Measurements from ENCODE around the gene LRMDA.

Gene LRMDA

GRCh38 chr10:75403144-75403938 lies 28.1 kb upstream of the LRMDA start:
- DNase-seq (ENCODE audit: low read depth): peak; percentile 28
- peak overlapping the region; percentile 99 for H3K4me3 ChIP-seq (ENCODE audit: low read length)
- no peak for TF ChIP-seq CTCF (conservative IDR thresholded peaks at IDR 0.05; ENCODE audit: low read length)

DNA sequence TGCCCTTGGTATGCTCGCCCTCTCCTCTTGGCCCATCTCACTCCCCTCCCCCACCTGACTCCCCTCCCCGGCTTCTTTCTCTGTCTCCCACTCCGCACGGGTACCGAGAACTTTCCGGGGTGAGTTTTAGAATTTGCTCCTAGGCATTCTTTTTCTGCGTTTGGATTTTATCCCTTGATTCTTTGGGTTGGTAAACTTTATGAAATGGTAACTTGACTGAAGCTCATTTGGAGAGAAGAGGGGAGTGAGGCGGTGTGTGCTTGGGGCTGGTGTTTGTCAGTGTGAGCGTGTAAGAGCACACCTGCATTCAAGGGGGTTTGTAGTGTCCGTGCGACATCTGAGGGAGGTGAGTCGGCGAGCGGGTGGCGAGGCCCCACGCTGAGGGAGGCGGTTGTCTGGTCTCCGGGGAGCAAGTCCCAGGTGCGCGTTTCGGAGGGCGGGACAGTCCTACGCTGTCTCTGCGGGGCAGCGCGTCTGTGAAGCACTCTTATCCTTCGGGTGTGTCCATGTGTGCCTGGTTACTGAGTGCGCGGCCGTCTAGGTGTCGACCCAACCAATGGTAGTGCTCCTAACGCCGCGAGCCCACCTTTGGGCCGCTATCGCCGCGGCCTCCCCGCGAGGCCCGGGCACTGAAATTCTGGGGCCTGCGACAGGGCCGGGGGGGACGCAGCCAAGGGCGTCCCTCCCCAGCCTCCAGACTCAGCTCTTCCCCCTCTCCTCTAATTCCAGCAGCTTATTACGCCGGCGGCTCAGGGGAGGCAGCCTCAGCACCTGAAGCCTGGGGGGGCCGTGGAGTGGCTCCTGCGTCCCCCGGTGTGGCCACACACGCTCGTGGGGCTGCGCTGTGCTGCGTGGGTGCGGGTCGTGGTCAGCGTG lies 27.2 kb upstream of the LRMDA start:
- no peak for DNase-seq (ENCODE audit: low read depth)
- peak overlapping the region; percentile 99 for H3K4me3 ChIP-seq (ENCODE audit: low read length)
- TF ChIP-seq CTCF (conservative IDR thresholded peaks at IDR 0.05; ENCODE audit: low read length): no peak

GRCh38 chr10:75404815-75405597 lies 26.4 kb upstream of the LRMDA start:
- DNase-seq (ENCODE audit: low read depth): no peak
- H3K4me3 ChIP-seq (ENCODE audit: low read length): peak overlapping the region; percentile 99
- TF ChIP-seq CTCF (conservative IDR thresholded peaks at IDR 0.05; ENCODE audit: low read length): no peak

DNA sequence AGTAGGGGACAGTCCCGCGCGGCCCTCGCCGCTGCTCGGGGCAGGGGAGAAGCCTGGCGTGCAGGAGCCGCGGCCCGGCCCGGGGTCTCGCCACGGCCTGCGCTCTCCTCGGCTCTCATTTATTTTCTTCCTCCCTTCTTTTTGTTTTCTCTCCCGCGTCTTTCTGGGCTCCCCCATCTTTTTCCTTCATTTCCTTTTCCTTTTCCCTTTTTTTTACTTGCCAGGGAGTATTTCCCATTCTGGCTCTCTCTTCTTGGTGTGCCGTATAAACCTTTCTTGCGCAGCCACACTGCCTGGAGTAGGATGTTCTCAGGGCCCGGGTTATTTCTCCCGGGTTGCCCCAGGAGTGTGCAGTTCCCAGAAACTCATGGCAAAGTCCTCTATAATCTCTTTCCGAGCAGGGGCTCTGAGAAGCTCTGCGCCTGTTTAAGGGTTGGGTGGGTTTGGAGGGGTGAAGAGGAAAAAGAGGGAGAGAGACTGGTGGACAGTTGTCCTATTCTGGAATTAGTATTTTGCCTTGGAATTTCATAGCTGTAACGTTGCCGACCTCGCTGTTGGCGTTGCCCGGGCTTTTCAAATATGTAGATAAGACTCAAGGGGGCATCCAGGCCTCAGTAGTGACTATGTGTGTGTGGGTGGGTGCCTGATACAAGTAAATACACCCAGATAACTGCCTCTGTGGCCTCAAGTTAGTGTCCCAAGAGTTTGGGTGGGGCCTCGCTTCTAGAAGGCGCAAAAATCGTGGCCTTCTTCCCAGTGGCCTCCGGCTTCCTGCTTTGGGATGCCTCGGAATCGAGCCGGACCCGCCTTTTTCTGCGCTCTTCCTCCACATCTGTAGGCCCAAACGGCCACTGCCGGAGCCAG lies 25.6 kb upstream of the LRMDA start:
- TF ChIP-seq CTCF (conservative IDR thresholded peaks at IDR 0.05; ENCODE audit: low read length): no peak
- peak overlapping the region; percentile 26; the same call in 1 of the 2 replicates for H3K4me3 ChIP-seq (ENCODE audit: low read length)
- no peak for DNase-seq (ENCODE audit: low read depth)

DNA sequence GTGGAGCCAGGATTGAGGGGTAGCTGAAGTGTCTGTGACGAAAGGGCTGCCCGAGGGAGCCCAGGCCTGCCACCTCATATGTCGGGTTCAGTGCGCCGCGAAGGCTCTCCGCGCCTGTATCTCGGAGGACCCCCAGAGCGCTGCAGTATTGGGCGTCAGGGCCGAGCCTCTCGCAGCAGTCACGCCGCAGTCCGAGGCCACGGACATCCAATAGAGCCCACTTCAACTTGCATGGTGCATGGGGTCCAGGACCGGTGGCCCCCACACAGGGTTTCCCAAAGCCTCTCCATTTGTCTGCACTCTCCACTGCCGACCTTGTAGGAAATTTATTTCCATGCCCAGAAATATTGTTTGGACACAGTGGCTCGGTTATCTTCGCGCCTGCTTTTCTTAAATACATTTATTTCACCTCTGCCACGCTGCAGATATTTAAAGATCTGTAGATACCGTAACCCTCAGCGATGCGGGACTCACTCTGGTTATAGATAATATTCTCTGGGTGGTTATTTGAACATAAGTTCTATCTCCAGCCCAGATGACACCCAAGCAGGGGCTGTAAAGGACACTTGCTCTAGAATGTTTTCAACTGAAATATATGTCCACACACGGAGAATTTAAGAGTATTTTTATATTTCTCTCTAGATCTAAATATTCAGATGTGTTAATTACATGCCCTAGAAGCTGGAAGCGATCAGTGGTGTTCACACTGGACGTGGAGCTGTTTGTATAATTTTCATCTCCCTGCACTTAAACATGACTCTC lies 24.8 kb upstream of the LRMDA start:
- peak overlapping the region; percentile 80 for H3K4me3 ChIP-seq (ENCODE audit: low read length)
- DNase-seq (ENCODE audit: low read depth): no peak

More for the DNA sequence above, 24.8 kb upstream of the LRMDA start:
- TF ChIP-seq CTCF (conservative IDR thresholded peaks at IDR 0.05; ENCODE audit: low read length): no peak

All from AG10803 (cell line).